ENCODE results near the gene PPP2R3C. TPM values are rescaled to one million over a fixed set of nuclear protein-coding genes. Genes with fewer than 3 reads are reported as not detected.
"Not testable (repeated sequence)": the region's sequence is repeated elsewhere in the genome, so short reads cannot be mapped to it uniquely, and the experiment has no call there.

PPP2R3C gene
- total RNA-seq, 1 donor from 2014 or later = 58.1 TPM

- Mint-ChIP-seq H3K27ac (no peak overlapping the region), H3K9me3 (no peaks in the 10 kb centered on the region), H3K27me3 (no peaks in the 10 kb centered on the region), H3K4me1 (peaks cover 30% of the 10 kb centered on the region), H3K36me3 (ENCODE audit: low read depth) (peaks cover 66% of the 10 kb centered on the region), H3K4me3 (no peak overlapping the region)
- no peak for DNase-seq
- intact Hi-C loops (cut with micrococcal nuclease) = no loop called here
These were observed 5.5 kb downstream of the PPP2R3C start for GRCh38 chr14:35116242-35116641.

GRCh38 chr14:35114036-35114435, 7.8 kb downstream of the PPP2R3C start:
- no peak overlapping the region for H3K27ac Mint-ChIP-seq
- no peak for DNase-seq
- H3K36me3 Mint-ChIP-seq (ENCODE audit: low read depth) = peaks cover 72% of the 10 kb centered on the region
- peaks cover 21% of the 10 kb centered on the region for H3K4me1 Mint-ChIP-seq
- no peaks in the 10 kb centered on the region for H3K9me3 Mint-ChIP-seq
- no peak overlapping the region for H3K4me3 Mint-ChIP-seq
- intact Hi-C loops (cut with micrococcal nuclease) = no loop called here
- H3K27me3 Mint-ChIP-seq = no peaks in the 10 kb centered on the region

- no peak for DNase-seq
- H3K36me3 Mint-ChIP-seq (ENCODE audit: low read depth) = peaks cover 68% of the 10 kb centered on the region
- H3K9me3 Mint-ChIP-seq = no peaks in the 10 kb centered on the region
- no peak overlapping the region for H3K4me3 Mint-ChIP-seq
- H3K27ac Mint-ChIP-seq = no peak overlapping the region
- no peaks in the 10 kb centered on the region for H3K27me3 Mint-ChIP-seq
- intact Hi-C loops (cut with micrococcal nuclease) = no loop called here
- H3K4me1 Mint-ChIP-seq = peaks cover 19% of the 10 kb centered on the region
These were observed 8.4 kb downstream of the PPP2R3C start for GRCh38 chr14:35113308-35113950.

- no peaks in the 10 kb centered on the region for H3K9me3 Mint-ChIP-seq
- peaks cover 14% of the 10 kb centered on the region for H3K4me1 Mint-ChIP-seq
- H3K27ac Mint-ChIP-seq = no peak overlapping the region
- intact Hi-C loops (cut with micrococcal nuclease) = no loop called here
- peaks cover 71% of the 10 kb centered on the region for H3K36me3 Mint-ChIP-seq (ENCODE audit: low read depth)
- no peak for DNase-seq
- no peaks in the 10 kb centered on the region for H3K27me3 Mint-ChIP-seq
- no peak overlapping the region for H3K4me3 Mint-ChIP-seq
These were observed 9.1 kb downstream of the PPP2R3C start for GRCh38 chr14:35112641-35113040.

GRCh38 chr14:35107866-35108265, 13.9 kb downstream of the PPP2R3C start:
- H3K27ac Mint-ChIP-seq = no peak overlapping the region
- no peak for DNase-seq
- no peaks in the 10 kb centered on the region for H3K9me3 Mint-ChIP-seq
- no peak overlapping the region for H3K4me3 Mint-ChIP-seq
- peaks cover 60% of the 10 kb centered on the region for H3K36me3 Mint-ChIP-seq (ENCODE audit: low read depth)
- intact Hi-C loops (cut with micrococcal nuclease) = no loop called here
- peaks cover 4% of the 10 kb centered on the region for H3K4me1 Mint-ChIP-seq
- H3K27me3 Mint-ChIP-seq = no peaks in the 10 kb centered on the region

DNA sequence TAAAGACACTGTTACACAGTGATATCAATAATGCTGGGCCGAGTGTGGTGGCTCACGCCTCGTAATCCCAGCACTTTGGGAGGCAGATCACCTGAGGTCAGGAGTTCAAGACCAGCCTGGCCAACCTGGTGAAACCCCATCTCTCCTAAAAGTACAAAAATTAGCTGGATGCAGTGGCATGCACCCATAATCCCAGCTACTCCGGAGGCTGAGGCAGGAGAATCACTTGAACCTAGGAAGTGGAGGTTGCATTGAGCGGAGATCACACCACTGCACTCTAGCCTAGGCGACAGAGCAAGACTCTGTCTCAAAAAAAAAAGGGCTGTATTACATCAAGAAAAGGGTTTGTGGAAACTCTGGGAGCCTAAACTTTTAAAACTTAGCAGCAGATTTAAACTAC, 27.1 kb downstream of the PPP2R3C start:
- H3K27ac Mint-ChIP-seq; H3K4me1 Mint-ChIP-seq; intact Hi-C loops (cut with micrococcal nuclease); H3K9me3 Mint-ChIP-seq; DNase-seq; H3K4me3 Mint-ChIP-seq; H3K27me3 Mint-ChIP-seq: not testable (repeated sequence)
- peaks cover 54% of the 10 kb centered on the region for H3K36me3 Mint-ChIP-seq (ENCODE audit: low read depth)

GRCh38 chr14:35088514-35088913, 33.3 kb downstream of the PPP2R3C start:
- Mint-ChIP-seq H3K36me3 (ENCODE audit: low read depth) (peaks cover 50% of the 10 kb centered on the region), H3K9me3 (no peaks in the 10 kb centered on the region), H3K27ac (peak overlapping the region; percentile 5), H3K4me1 (no peaks in the 10 kb centered on the region), H3K27me3 (no peaks in the 10 kb centered on the region), H3K4me3 (no peak overlapping the region)
- intact Hi-C loops (cut with micrococcal nuclease) = no loop called here
- DNase-seq = no peak

DNA sequence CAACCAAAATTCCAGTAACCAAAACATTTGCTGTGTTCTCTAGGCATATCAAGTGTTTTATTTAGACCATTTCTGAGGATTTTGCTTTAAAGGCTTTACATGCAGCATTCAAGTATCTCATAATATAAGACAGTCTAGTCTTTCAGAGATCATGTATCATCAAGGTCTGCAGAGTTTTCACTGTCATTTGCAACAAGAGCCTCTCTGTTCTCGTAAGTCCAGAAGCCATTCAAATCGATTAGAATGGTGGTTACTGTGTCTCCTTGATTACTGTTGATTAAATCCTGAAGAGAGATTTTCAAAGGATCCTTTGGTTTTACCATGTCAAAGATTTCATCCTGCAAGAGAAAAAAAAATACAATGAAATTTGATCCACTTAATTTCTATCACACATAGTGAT, 36.3 kb downstream of the PPP2R3C start:
- Mint-ChIP-seq H3K9me3 (no peaks in the 10 kb centered on the region), H3K27ac (peak overlapping the region; percentile 15), H3K4me3 (no peak overlapping the region), H3K27me3 (no peaks in the 10 kb centered on the region), H3K4me1 (no peaks in the 10 kb centered on the region), H3K36me3 (ENCODE audit: low read depth) (peaks cover 43% of the 10 kb centered on the region)
- intact Hi-C loops (cut with micrococcal nuclease) = no loop called here
- DNase-seq = no peak

GRCh38 chr14:35083530-35084150, 38.1 kb downstream of the PPP2R3C start:
- H3K27me3 Mint-ChIP-seq = no peaks in the 10 kb centered on the region
- no peak overlapping the region for H3K27ac Mint-ChIP-seq

GRCh38 chr14:35079742-35080141, 42.0 kb downstream of the PPP2R3C start:
- peaks cover 35% of the 10 kb centered on the region for H3K36me3 Mint-ChIP-seq (ENCODE audit: low read depth)
- DNase-seq = no peak
- H3K27ac Mint-ChIP-seq = no peak overlapping the region
- intact Hi-C loops (cut with micrococcal nuclease) = no loop called here
- no peaks in the 10 kb centered on the region for H3K27me3 Mint-ChIP-seq
- no peaks in the 10 kb centered on the region for H3K4me1 Mint-ChIP-seq
- H3K4me3 Mint-ChIP-seq = no peak overlapping the region
- H3K9me3 Mint-ChIP-seq = no peaks in the 10 kb centered on the region

More at GRCh38 chr14:35083530-35084150, 38.1 kb downstream of the PPP2R3C start:
- Mint-ChIP-seq H3K4me1 (no peaks in the 10 kb centered on the region), H3K36me3 (ENCODE audit: low read depth) (peaks cover 42% of the 10 kb centered on the region), H3K4me3 (no peak overlapping the region), H3K9me3 (no peaks in the 10 kb centered on the region)
- no peak for DNase-seq
- intact Hi-C loops (cut with micrococcal nuclease) = no loop called here

DNA sequence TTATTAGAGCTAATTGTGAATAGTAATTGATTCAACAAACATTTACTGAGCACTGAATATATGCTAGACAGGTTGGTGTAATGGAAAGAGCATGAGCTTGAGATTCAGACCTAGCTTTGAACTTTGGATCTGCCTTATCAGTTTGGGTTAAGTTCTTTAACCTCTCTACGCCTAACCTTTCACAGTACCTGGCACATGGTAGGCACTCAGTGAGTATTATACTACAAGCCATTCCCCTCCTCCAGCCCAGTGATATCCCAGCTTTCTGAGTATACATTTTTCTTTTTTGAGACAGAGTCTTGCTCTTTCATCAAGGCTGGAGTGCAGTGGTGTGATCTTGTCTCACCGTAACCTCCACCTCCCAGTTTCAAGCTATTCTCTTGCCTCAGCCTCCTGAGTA, 43.7 kb downstream of the PPP2R3C start:
- Mint-ChIP-seq H3K27ac (no peak overlapping the region), H3K27me3 (no peaks in the 10 kb centered on the region), H3K36me3 (ENCODE audit: low read depth) (peaks cover 31% of the 10 kb centered on the region), H3K4me1 (no peaks in the 10 kb centered on the region), H3K9me3 (no peaks in the 10 kb centered on the region), H3K4me3 (no peak overlapping the region)
- DNase-seq = no peak
- intact Hi-C loops (cut with micrococcal nuclease) = no loop called here

GRCh38 chr14:35073486-35073885, 48.3 kb downstream of the PPP2R3C start:
- Mint-ChIP-seq H3K4me1 (no peaks in the 10 kb centered on the region), H3K9me3 (no peaks in the 10 kb centered on the region), H3K4me3 (no peak overlapping the region), H3K36me3 (ENCODE audit: low read depth) (peaks cover 35% of the 10 kb centered on the region), H3K27ac (no peak overlapping the region), H3K27me3 (no peaks in the 10 kb centered on the region)
- intact Hi-C loops (cut with micrococcal nuclease) = no loop called here
- DNase-seq = no peak

DNA sequence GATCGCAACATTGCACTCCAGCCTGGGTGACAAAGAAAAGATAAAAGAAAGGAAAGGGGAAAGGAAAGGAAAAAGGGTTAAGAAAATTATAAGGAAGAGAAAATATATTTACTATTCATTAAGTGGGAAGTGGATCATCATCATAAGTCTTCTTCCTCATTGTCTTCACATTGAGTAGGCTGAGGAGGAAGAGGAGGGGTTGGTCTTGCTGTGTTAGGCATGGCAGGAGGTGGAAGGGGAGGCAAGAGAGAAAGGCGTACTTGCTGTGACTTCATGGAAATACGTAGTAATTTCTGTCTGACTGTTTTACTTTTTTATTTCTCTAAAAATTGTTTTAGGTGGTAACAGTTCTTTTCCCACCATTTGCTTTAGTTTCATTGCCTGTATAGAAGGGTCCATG, 49.6 kb downstream of the PPP2R3C start:
- Mint-ChIP-seq H3K36me3 (ENCODE audit: low read depth) (peaks cover 39% of the 10 kb centered on the region), H3K27me3 (no peaks in the 10 kb centered on the region), H3K4me1 (no peaks in the 10 kb centered on the region), H3K9me3 (no peaks in the 10 kb centered on the region), H3K4me3 (no peak overlapping the region), H3K27ac (no peak overlapping the region)
- no peak for DNase-seq
- intact Hi-C loops (cut with micrococcal nuclease) = no loop called here

GRCh38 chr14:35068238-35069012, 53.4 kb downstream of the PPP2R3C start:
- no peak overlapping the region for H3K27ac Mint-ChIP-seq
- H3K4me1 Mint-ChIP-seq = no peaks in the 10 kb centered on the region
- H3K27me3 Mint-ChIP-seq = no peaks in the 10 kb centered on the region
- intact Hi-C loops (cut with micrococcal nuclease) = no loop called here
- H3K36me3 Mint-ChIP-seq (ENCODE audit: low read depth) = peaks cover 34% of the 10 kb centered on the region
- no peak for DNase-seq
- H3K9me3 Mint-ChIP-seq = no peaks in the 10 kb centered on the region
- H3K4me3 Mint-ChIP-seq = no peak overlapping the region
